ENCODE measurements around the gene CCDC82. TPM values are rescaled to one million over a fixed set of nuclear protein-coding genes. Genes with fewer than 3 reads are reported as not detected.

Gene CCDC82
- total and polyA plus RNA-seq, 7 donors: 9.5 to 39.2 (median 24.4) TPM

DNA sequence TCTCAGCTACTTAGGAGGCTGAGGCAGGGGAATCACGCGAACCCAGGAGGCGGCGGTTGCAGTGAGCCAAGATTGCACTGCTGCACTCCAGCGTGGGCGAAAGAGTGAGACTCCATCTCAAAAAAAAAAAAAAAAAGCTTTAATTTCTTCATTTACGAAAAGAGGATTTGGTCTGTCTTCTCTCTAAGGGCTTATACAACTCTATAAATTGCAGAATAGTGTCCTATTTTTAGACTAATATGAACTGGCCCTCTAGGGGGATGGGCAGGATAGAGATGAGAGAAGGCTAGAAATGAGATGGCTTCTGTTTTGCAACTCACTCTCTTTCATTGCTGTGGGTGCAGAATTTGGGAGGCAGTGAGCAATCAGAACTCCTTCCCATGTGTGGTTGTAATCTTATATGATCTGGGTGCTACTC is 58.0 kb downstream of the CCDC82 start:
- WGBS, 2 donors: 88 to 94% methylated on average over 7 of the region's 7 CpGs
- H3K4me3 ChIP-seq: no peak overlapping the region
- intact Hi-C loops (cut with DNase I): no loop called here
- H3K27me3 ChIP-seq: no peaks in the 10 kb centered on the region
- no peak for DNase-seq
- H3K4me1 ChIP-seq: peaks cover 0 to 45% (median 25%) of the 10 kb centered on the region in 4 donors
- H3K36me3 ChIP-seq: no peaks in the 10 kb centered on the region
- TF ChIP-seq CTCF (IDR thresholded peaks at IDR 0.05): no peak
- no peak for TF ChIP-seq EP300 (IDR thresholded peaks at IDR 0.05)
- no peak for TF ChIP-seq POLR2A (IDR thresholded peaks at IDR 0.05)
- TF ChIP-seq POLR2AphosphoS5 (IDR thresholded peaks at IDR 0.05): no peak
- H3K9me3 ChIP-seq: no peaks in the 10 kb centered on the region
- H3K27ac ChIP-seq: peak overlapping the region in 1 of 4 donors; percentile 46

GRCh38 chr11:96330511-96330859 is 59.2 kb downstream of the CCDC82 start:
- H3K27me3 ChIP-seq: no peaks in the 10 kb centered on the region
- no peaks in the 10 kb centered on the region for H3K9me3 ChIP-seq
- H3K4me1 ChIP-seq: peaks cover 0 to 51% (median 28%) of the 10 kb centered on the region in 4 donors
- intact Hi-C loops (cut with DNase I): no loop called here
- no peak for DNase-seq
- H3K36me3 ChIP-seq: no peaks in the 10 kb centered on the region
- H3K27ac ChIP-seq: no peak overlapping the region
- no peak overlapping the region for H3K4me3 ChIP-seq
- 96 to 97% methylated on average over 4 of the region's 4 CpGs for WGBS, 2 donors
- TF ChIP-seq POLR2A (IDR thresholded peaks at IDR 0.05) (no peak), EP300 (IDR thresholded peaks at IDR 0.05) (no peak), POLR2AphosphoS5 (IDR thresholded peaks at IDR 0.05) (no peak), CTCF (IDR thresholded peaks at IDR 0.05) (no peak)

GRCh38 chr11:96329855-96330510 is 59.7 kb downstream of the CCDC82 start:
- DNase-seq: no peak
- TF ChIP-seq EP300 (IDR thresholded peaks at IDR 0.05) (no peak), POLR2A (IDR thresholded peaks at IDR 0.05) (no peak), CTCF (IDR thresholded peaks at IDR 0.05) (no peak), POLR2AphosphoS5 (IDR thresholded peaks at IDR 0.05) (no peak)
- Histone ChIP-seq H3K27me3 (no peaks in the 10 kb centered on the region), H3K4me1 (peaks cover 0 to 56% (median 33%) of the 10 kb centered on the region in 4 donors), H3K9me3 (no peaks in the 10 kb centered on the region), H3K36me3 (no peaks in the 10 kb centered on the region), H3K4me3 (no peak overlapping the region), H3K27ac (no peak overlapping the region)
- intact Hi-C loops (cut with DNase I): no loop called here
- WGBS, 2 donors: 71 to 76% methylated on average over 3 of the region's 3 CpGs

DNA sequence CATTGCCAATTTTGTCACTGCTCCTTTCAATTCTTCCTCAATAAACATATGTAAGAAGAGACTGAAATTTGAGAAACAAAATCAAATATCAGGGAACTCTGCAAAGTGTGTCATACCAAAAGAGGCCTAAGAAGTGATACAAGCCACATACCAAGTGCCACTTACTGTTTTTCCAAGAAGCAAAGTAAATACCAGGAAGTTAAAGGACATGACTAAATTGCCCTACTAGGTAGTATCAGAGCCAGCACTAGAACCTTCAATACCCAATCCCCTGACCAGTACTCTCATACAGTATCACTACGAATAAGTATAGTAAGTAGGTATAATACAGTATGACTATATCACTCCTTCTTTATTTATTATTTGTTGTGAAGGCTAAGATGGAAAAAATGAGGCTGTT is 60.3 kb downstream of the CCDC82 start:
- Histone ChIP-seq H3K27ac (no peak overlapping the region), H3K36me3 (no peaks in the 10 kb centered on the region), H3K27me3 (no peaks in the 10 kb centered on the region), H3K4me1 (peaks cover 0 to 62% (median 36%) of the 10 kb centered on the region in 4 donors), H3K4me3 (no peak overlapping the region), H3K9me3 (no peaks in the 10 kb centered on the region)
- WGBS, 2 donors: 58 to 92% methylated on average over 1 of the region's 1 CpG
- intact Hi-C loops (cut with DNase I): no loop called here
- no peak for DNase-seq
- no peak for TF ChIP-seq CTCF (IDR thresholded peaks at IDR 0.05)
- no peak for TF ChIP-seq POLR2A (IDR thresholded peaks at IDR 0.05)
- TF ChIP-seq EP300 (IDR thresholded peaks at IDR 0.05): no peak
- no peak for TF ChIP-seq POLR2AphosphoS5 (IDR thresholded peaks at IDR 0.05)
